ENCODE data around the gene CAVIN4. TPM values are rescaled to one million over a fixed set of nuclear protein-coding genes. Genes with fewer than 3 reads are reported as not detected.

Gene CAVIN4, protein sequence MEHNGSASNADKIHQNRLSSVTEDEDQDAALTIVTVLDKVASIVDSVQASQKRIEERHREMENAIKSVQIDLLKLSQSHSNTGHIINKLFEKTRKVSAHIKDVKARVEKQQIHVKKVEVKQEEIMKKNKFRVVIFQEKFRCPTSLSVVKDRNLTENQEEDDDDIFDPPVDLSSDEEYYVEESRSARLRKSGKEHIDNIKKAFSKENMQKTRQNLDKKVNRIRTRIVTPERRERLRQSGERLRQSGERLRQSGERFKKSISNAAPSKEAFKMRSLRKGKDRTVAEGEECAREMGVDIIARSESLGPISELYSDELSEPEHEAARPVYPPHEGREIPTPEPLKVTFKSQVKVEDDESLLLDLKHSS
- 0.12 and 1.2 TPM in 2 replicates for total RNA-seq

DNA sequence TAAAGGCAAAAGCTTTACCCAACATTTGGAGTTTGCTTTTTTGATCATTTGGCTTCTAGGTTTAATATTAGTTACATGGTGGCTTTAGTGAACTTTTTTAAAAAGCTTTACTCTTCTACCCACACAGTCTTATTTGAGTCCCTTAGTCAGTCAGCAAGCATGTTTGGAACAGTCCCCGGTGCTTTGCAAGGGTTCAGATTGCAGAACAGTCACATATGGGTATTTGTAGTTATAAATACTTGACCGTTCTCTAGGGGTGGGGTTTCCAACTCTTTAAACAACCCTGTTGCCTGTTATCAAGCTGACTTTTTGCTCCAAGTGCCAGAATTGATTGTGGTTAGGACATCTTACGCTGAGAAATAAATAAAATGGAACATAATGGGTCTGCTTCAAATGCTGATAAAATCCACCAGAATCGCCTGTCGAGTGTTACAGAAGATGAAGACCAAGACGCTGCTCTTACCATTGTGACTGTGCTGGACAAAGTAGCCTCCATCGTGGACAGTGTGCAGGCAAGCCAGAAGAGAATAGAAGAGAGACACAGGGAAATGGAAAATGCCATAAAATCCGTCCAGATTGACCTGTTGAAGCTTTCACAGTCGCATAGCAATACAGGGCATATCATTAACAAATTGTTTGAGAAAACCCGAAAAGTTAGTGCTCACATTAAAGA lies at the start of gene CAVIN4:
CAVIN4 (plus strand) TSS at position 304 of the 673 bp plus-strand sequence; CDS start at position 369, 65 bp downstream.

Other genes with a start within 250 kb of the CAVIN4 start
- gene TEX10, start 225.1 kb upstream of the CAVIN4 start, total RNA-seq, result 13.3 and 17.5 TPM in 2 replicates
- 27.1 and 31.6 TPM in 2 replicates for gene MSANTD3, start 150.9 kb upstream of the CAVIN4 start, total RNA-seq
- 2.5 and 3.7 TPM in 2 replicates for gene TMEFF1, start 104.9 kb upstream of the CAVIN4 start, total RNA-seq